HL-60 (cell line): Measurements from ENCODE around the gene MAP7.

ENCODE experiments used
- CTCF ChIP-seq: IDR thresholded peaks from one replicate; pipeline ENCODE4 v1.5.1; 2011; ENCODE audit warnings: low read length, control low read depth, inconsistent platforms; ENCODE audit not compliant: insufficient read depth
- POLR2AphosphoS5 ChIP-seq: IDR thresholded peaks from 2 replicates; pipeline ENCODE4 v1.6.1; 2012; ENCODE audit warnings: low read depth
- TF ChIP-seq, protein P1 (sequence below): IDR thresholded peaks from 2 replicates; pipeline ENCODE4 v1.6.1; 2012; ENCODE audit warnings: low read depth; ENCODE audit not compliant: insufficient replicate concordance

DNA sequence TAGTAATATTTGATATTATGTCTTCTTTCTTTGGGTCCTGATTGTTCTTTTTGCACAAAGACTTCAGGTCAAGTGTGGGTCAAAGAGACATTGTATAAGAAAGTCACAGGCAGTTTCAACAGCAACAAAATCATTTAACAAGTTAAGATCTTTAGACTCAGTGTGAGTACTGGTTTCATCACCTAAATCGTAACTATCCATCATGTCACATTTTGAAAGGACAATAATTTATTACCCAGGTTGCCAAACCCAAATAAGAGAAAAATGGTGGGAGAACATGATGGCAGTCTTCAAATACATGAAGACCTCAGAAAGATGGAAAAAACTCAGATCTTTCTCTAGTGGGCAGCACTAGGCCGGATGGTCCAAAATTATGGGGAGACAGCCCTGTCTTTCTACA lies 205.1 kb downstream of the MAP7 start:
- TF ChIP-seq CTCF (no peak), POLR2AphosphoS5 (no peak)
- TF ChIP-seq, protein P1, sequence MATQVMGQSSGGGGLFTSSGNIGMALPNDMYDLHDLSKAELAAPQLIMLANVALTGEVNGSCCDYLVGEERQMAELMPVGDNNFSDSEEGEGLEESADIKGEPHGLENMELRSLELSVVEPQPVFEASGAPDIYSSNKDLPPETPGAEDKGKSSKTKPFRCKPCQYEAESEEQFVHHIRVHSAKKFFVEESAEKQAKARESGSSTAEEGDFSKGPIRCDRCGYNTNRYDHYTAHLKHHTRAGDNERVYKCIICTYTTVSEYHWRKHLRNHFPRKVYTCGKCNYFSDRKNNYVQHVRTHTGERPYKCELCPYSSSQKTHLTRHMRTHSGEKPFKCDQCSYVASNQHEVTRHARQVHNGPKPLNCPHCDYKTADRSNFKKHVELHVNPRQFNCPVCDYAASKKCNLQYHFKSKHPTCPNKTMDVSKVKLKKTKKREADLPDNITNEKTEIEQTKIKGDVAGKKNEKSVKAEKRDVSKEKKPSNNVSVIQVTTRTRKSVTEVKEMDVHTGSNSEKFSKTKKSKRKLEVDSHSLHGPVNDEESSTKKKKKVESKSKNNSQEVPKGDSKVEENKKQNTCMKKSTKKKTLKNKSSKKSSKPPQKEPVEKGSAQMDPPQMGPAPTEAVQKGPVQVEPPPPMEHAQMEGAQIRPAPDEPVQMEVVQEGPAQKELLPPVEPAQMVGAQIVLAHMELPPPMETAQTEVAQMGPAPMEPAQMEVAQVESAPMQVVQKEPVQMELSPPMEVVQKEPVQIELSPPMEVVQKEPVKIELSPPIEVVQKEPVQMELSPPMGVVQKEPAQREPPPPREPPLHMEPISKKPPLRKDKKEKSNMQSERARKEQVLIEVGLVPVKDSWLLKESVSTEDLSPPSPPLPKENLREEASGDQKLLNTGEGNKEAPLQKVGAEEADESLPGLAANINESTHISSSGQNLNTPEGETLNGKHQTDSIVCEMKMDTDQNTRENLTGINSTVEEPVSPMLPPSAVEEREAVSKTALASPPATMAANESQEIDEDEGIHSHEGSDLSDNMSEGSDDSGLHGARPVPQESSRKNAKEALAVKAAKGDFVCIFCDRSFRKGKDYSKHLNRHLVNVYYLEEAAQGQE = no peak
